RCC 7860 (cell line): ENCODE data around the gene RNF43.

Source experiments
- DNase-seq: peaks from one replicate; pipeline ENCODE4 v3.0.0-alpha.2; 2015; ENCODE audit warnings: low spot score
- FAIRE-seq: peaks from 2 replicates; lab custom pipeline; 2012; peaks lifted over from hg19 to GRCh38; lab: Jason Lieb, UNC

Gene RNF43

GRCh38 chr17:58382872-58383242 lies 34.5 kb downstream of the RNF43 start:
- DNase-seq (no peak), FAIRE-seq (no peak)

DNA sequence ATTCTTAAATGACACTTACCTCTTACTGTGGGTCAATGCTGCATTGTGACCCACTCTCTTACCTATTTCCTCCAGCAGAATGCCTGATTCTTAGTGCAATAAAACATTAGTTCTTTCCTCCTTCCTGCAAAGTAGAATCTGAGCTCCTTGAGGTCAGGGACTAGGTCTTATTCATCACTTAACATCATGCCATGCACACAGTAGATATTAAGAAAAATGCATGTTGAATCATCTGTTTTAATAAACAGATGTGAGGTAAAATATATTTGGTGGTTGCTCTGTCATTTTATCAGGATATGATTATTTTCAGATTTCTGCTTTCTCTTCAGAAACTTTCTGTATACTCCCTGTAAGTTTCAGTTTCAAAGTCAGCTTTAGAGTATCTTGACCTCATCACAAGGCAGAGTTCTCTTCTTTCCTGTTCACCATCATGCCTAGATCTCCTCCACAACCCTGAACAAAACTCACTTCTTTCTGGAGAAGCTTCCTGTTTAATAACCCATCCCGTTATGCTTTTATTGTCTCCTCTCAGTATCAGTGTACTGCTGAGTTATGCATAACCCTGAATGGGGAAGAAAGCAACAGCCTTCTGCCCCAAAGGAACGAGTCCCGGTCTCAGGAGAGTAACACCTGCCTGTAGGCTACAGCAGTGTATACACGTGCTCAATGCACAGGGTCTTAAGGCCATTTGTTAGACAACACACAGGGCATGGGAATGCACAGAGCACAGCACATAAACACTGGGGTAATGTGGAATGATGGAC lies 35.0 kb downstream of the RNF43 start:
- no peak for DNase-seq
- FAIRE-seq, result no peak

DNA sequence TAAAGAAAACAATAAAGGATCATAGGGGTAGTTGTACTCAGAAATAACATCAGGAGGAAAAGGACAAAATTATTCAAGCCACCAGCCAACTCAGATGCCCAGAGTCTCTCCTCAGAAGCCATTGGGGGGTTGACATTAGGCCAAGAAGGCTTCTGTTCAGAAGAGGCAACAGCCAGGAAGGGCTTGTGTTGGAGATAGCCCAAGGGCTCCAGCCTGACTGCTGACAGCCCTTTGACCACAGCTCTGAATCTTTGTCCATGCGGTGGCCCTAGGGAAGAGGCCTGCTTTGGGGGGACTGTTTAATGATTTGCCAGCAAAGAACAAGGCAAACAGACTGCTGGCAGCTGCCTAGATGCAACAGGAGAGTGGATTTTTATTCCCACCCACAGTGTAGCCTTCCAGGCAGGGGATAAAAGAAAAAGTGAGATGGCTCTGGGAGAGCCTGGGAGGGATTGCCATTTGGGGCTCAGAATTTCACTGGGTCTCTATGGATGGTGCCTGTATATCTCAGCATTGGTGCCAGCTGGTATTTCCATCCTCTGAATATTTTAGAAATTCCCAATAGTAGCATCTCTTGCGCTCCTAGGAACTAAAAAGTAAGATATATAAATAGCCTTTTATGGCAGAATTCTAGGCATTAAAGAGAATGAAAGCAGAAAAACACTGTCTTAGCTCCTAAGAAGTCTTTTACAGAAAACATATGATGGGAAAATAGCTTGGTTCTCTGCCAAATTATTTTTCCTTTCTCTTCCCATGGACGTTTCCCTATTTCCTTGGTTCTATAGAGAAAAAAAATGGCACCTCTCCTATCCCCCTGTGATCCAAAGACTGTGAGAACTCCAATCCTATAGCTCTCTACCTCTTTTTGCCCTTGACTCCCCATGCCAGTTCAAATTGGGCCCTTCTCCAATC lies 36.0 kb downstream of the RNF43 start:
- DNase-seq (no peak), FAIRE-seq (no peak)

DNA sequence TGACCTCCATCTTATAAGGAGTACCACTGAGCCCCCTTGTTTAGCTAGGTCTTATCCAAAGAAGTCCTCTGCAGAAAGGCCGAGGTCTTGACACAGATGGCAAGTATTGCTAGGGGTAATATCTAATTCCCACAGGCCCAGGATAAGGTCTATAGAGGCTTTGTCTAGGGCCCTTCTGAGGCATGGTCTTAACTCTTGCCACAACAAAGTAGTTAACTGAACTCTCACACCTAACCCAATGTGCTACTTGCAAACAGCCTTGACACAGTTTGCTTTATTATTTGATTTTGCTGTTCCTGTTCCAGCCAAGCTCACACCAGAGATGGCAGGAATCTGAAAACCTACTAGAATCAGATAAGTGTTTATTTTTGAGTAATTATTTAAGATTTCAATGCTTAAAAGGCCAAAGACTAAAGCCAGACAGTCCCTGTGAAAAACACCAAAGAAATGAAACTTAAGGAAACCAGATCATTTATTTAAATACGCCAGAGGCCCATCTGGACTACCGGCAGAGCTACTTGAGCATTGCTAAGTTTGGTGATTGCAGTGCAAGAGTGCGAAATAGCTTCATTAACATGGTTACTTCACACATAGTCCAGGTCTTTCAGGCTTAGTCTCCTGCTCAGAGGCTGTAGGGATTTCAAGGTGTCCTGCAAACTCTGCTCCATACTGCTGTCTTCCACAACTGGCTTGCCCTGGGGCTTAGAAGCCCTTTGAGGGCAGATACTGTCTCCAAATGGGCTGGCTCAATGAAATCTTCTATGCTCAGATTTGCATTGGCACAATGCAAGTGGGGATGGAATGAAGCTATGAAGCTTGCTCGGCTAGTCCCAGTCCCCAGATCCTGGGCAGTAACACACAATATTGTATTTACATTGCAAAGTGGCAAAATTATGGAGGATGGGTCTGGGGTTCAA lies 36.9 kb downstream of the RNF43 start:
- FAIRE-seq, result no peak
- no peak for DNase-seq

GRCh38 chr17:58379511-58379824 lies 37.9 kb downstream of the RNF43 start:
- FAIRE-seq, result no peak
- DNase-seq, result no peak

- FAIRE-seq (no peak), DNase-seq (no peak)
Measured at GRCh38 chr17:58378733-58379510, 38.4 kb downstream of the RNF43 start.

GRCh38 chr17:58377661-58378060 lies 39.7 kb downstream of the RNF43 start:
- FAIRE-seq, result no peak
- DNase-seq, result no peak

DNA sequence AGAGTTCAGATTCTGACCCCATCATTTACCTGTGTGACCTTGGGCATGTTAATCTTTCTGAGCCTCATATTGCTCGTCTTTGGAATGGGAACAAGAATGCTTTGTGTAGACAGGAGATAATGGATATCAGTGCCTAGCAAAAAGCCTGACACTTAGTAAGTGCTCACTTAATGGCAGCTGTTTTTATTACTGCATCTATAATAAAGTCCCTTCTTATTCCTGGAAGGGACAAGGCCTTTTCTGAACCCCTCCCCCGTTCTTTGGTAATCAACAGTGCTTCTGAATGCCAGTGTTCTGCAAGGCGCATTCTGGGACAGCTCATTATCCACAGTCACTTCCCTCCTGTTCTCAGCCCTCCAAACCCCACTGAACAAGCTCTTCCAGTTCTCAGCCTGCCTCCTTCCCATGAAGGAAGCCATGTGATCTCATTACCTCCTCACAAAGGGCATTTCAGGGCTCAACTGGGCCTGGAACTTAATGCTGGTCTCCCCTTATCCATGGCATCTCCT lies 40.2 kb downstream of the RNF43 start:
- no peak for DNase-seq
- FAIRE-seq, result no peak

- FAIRE-seq (no peak), DNase-seq (no peak)
Measured at GRCh38 chr17:58376472-58377000, 40.8 kb downstream of the RNF43 start.

GRCh38 chr17:58375811-58376210 lies 41.5 kb downstream of the RNF43 start:
- DNase-seq (no peak), FAIRE-seq (no peak)

DNA sequence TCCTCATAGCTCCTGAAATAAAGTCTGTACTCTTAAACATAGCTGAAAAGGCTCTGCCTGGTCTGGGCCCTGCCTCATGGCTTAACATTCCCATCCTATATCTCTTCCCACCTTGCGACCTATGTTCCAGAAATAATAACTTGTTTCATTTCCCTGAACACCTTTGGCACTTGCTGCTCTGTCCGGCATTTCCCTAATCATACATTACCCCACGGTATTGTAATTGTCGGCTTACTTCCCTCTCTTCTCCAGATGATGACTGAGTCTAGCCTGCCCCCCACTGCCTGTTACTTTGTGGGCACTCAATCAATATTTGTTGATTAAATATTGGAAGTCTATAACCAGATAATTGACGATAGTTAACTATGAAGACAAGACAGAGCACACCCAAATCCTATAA lies 42.1 kb downstream of the RNF43 start:
- DNase-seq, result no peak
- no peak for FAIRE-seq

DNA sequence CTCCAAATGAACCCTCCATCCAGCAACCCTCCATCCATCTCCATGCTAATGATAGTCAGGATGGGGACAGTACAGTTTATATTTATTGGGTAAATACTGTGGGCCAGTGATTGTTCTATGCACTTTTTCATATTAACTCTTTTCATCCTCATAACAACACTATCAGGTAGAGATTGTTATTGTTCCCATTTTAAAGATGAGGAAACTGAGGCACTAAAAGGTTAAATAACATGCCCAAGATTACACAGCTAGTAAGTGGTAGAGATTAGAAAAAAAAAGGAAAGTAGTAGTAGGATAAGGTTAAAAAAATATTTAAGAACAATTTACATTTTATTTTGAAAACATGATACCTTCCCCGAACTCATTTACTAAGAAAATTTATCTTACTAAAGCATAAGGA lies 43.4 kb downstream of the RNF43 start:
- FAIRE-seq (no peak), DNase-seq (no peak)

GRCh38 chr17:58373003-58373402 lies 44.3 kb downstream of the RNF43 start:
- DNase-seq (no peak), FAIRE-seq (no peak)

GRCh38 chr17:58371300-58371950 lies 45.9 kb downstream of the RNF43 start:
- DNase-seq (no peak), FAIRE-seq (no peak)

GRCh38 chr17:58370716-58371115 lies 46.6 kb downstream of the RNF43 start:
- FAIRE-seq, result no peak

DNA sequence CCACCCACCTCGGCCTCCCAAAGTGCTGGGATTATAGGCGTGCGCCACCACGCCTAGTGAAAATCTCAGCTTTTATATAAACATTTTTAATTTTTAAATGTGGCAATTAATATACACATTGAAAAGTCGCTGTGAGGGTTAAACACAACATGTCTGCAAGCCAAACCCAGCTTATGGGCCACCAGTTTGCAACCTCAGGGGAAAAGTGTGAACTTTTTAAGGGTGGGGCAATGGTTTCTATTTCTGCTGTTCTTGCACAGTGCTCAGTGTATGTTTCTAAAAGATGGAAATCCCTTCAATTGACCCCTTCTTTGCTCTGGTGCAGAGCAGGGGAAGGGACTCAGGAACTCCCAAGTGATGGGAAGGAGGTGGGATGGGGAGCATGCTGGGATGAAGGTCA lies 47.0 kb downstream of the RNF43 start:
- FAIRE-seq, result no peak

More at GRCh38 chr17:58370716-58371115, 46.6 kb downstream of the RNF43 start:
- no peak for DNase-seq

GRCh38 chr17:58369214-58370031 lies 47.9 kb downstream of the RNF43 start:
- no peak for FAIRE-seq
- DNase-seq, result no peak

More for the DNA sequence above, 47.0 kb downstream of the RNF43 start:
- no peak for DNase-seq

DNA sequence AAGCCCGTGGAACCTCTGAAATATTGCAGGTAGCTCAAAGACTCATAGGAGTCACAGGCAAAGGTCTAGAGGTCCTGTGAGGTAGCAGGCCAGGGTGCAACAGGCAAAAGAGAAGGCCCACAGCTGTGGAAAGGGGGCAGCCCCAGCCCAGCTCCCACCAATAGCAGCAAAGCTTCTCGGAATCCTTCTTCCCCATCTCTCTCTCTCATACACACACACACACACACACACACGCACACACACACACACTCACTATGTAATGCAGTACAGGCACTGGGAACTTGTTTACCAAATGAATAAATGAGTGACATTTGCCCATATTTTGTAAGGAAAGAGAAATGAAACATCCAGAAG lies 48.5 kb downstream of the RNF43 start:
- DNase-seq (no peak), FAIRE-seq (no peak)
